Neural crest cell (in vitro differentiated cells): ENCODE data around the gene PSME4. TPM values are rescaled to one million over a fixed set of nuclear protein-coding genes. Genes with fewer than 3 reads are reported as not detected.
"Not testable (repeated sequence)": the region's sequence is repeated elsewhere in the genome, so short reads cannot be mapped to it uniquely, and the experiment has no call there.

Source experiments
- DNase-seq: peaks from one replicate; pipeline ENCODE4 v3.0.0; 2021; ENCODE audit warnings: low read depth, mixed read lengths, low spot score
- H3K27ac Mint-ChIP-seq: one replicate; pipeline ENCODE4 v1.8.0; 2021; ENCODE audit warnings: mild to moderate bottlenecking, mixed read lengths; ENCODE audit not compliant: unreplicated experiment
- H3K27me3 Mint-ChIP-seq: 2 replicates; pipeline ENCODE4 v1.8.0; 2021; ENCODE audit warnings: low read depth, mild to moderate bottlenecking, mixed read lengths
- H3K36me3 Mint-ChIP-seq: 2 replicates; pipeline ENCODE4 v1.8.0; 2021; ENCODE audit warnings: low read depth, mild to moderate bottlenecking, mixed read lengths
- H3K4me1 Mint-ChIP-seq: 2 replicates; pipeline ENCODE4 v1.8.0; 2021; ENCODE audit warnings: mixed read lengths
- H3K4me3 Mint-ChIP-seq: one replicate; pipeline ENCODE4 v1.8.0; 2021; ENCODE audit warnings: mild to moderate bottlenecking, mixed read lengths
- H3K9me3 Mint-ChIP-seq: 2 replicates; pipeline ENCODE4 v1.8.0; 2021; ENCODE audit warnings: mixed read lengths
- CTCF ChIP-seq: fragments of 200-600 bp; sonication (generic); conservative IDR thresholded peaks from 2 replicates; pipeline ENCODE4 v1.5.0; 2021; ENCODE audit warnings: antibody characterized with exemption, mild to moderate bottlenecking
- total RNA-seq: library from RNA; stranded (reverse); gene quantifications from 2 replicates; pipeline ENCODE4 v1.2.1, GENCODE V29; 2021

PSME4 gene
- total RNA-seq, 1 donor from 2014 or later, result 65.9 TPM

DNA sequence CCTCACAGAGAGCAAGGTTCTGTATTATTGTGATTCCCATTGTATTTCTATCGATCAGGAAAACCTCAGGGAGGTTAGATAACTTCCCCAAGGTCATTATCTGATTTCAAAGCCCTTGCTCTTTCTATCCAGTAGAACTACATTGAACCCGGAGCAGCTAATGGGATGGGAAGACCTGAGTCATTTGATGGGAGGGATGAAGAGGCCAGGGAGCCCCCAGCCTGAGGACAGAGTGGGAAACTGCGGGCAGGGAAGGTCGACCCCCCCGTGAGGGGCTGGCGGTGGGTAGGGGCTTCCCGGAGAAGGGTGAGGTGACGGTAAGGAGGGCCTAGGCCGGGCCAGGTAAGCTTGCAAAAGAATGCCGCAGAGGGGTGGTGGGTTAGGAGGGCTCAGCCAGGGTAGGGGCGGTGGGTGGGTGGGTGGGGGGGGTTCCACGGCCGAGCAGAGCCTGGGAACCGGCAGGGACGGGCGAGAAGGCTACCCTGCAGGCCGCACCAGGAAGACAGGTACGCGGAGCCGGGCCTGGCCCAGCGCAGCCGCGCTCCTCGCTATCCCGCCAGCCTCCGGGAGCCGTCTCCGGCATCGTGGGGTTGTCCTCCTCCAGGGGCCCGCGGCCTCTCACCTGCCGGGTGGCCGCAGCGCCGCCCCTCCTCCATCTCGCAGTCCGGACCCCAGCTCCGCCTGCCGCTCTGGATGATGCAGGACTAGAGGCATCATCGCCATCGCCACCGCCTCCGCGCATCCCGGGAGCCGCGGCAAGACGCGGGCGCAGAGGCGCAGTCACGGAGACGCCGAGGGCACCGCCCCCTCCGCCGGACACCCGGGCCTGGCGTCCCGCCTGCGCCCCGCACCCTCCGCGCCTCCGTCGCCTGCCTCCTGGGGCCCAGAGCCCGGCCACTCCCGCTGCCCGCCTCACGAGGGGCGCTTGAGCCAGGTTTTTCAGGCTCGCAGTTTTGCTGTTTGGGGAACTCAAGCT is 111.3 kb downstream of the PSME4 start, which contains the start of gene GPR75:
TSS of gene GPR75 (minus strand) at position 762 of the 976 bp plus-strand sequence. CDS start 5,211 bp downstream, outside the sequence.
- Mint-ChIP-seq H3K27ac (no peak within 1 kb of the TSS), H3K4me1 (no peaks in the 10 kb centered on the region), H3K27me3 (no peaks in the 10 kb centered on the region), H3K4me3 (no peak within 1 kb of the TSS), H3K9me3 (no peaks in the 10 kb centered on the region), H3K36me3 (peaks cover 19% of the 10 kb centered on the region)
- no peak for DNase-seq
- TF ChIP-seq CTCF, result no peak

GRCh38 chr2:53856272-53856671 is 114.5 kb downstream of the PSME4 start:
- Mint-ChIP-seq H3K9me3 (no peaks in the 10 kb centered on the region), H3K4me3 (no peak overlapping the region), H3K4me1 (no peaks in the 10 kb centered on the region), H3K27me3 (no peaks in the 10 kb centered on the region), H3K27ac (no peak overlapping the region), H3K36me3 (peaks cover 26% of the 10 kb centered on the region)
- TF ChIP-seq CTCF, result no peak
- no peak for DNase-seq

- no peak for DNase-seq
- no peaks in the 10 kb centered on the region for H3K9me3 Mint-ChIP-seq
- no peak for TF ChIP-seq CTCF
- H3K27me3 Mint-ChIP-seq, result no peaks in the 10 kb centered on the region
- H3K4me1 Mint-ChIP-seq, result no peaks in the 10 kb centered on the region
- no peak overlapping the region for H3K4me3 Mint-ChIP-seq
- H3K27ac Mint-ChIP-seq, result no peak overlapping the region
- H3K36me3 Mint-ChIP-seq, result peaks cover 27% of the 10 kb centered on the region
Measured at GRCh38 chr2:53854678-53855077, 116.1 kb downstream of the PSME4 start.

- TF ChIP-seq CTCF, result no peak
- H3K9me3 Mint-ChIP-seq, result no peaks in the 10 kb centered on the region
- no peaks in the 10 kb centered on the region for H3K27me3 Mint-ChIP-seq
- no peaks in the 10 kb centered on the region for H3K4me1 Mint-ChIP-seq
- DNase-seq, result no peak
- H3K36me3 Mint-ChIP-seq, result peaks cover 25% of the 10 kb centered on the region
- no peak overlapping the region for H3K27ac Mint-ChIP-seq
- no peak overlapping the region for H3K4me3 Mint-ChIP-seq
Measured at GRCh38 chr2:53852532-53852931, 118.3 kb downstream of the PSME4 start.

DNA sequence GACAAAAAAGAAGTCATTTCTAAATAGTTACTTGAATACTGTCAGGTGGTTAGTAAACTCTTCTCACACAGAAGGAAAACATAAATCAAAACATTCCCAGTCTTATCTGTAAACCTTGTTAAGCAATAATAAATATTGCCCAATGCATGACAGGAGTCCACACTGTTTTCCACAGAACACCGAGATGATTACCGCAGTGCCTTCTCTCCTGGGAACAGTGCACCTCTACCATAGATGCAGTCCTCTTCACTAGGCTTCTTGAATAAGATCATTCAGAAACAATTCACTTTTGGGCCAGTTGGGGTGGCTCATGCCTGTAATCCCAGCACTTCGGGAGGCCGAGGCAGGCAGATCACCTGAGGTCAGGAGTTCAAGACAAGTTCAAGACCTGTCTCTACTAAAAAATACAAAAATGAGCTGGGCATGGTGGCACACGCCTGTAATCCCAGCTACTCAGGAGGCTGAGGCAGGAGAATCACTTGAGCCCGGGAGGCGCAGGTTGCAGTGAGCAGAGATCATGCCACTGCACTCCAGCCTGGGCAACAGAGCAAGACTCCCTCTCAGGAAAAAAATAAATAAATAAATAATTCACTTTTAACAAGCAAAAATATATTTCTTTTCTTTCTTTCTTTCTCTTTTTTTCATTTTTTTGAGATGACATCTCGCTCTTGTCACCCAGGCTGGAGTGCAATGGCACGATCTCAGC is 119.6 kb downstream of the PSME4 start:
- not testable (repeated sequence) for DNase-seq, H3K4me3 Mint-ChIP-seq, H3K27me3 Mint-ChIP-seq, H3K4me1 Mint-ChIP-seq, H3K27ac Mint-ChIP-seq, H3K9me3 Mint-ChIP-seq
- H3K36me3 Mint-ChIP-seq, result peaks cover 22% of the 10 kb centered on the region
